RWPE2 (cell line): ENCODE data around the gene LIPC.

Experiments
- ATAC-seq: fragments of 200-7000 bp; cut with Tn5 transposase; 3 replicates; pipeline ENCODE4 v1.9.1; 2021; ENCODE audit warnings: low read depth
- DNase-seq: peaks from one replicate; pipeline ENCODE4 v3.0.0-alpha.2; 2020; ENCODE audit warnings: low spot score
- H3K27ac ChIP-seq: fragments of 450-650 bp; 2 replicates; pipeline ENCODE4 v1.5.1; 2017; ENCODE audit warnings: mild to moderate bottlenecking; ENCODE audit not compliant: poor library complexity, severe bottlenecking
- H3K27me3 ChIP-seq: fragments of 250-450 bp; sonication (Bioruptor Pico); 2 replicates; pipeline ENCODE4 v1.5.1; 2021; ENCODE audit warnings: mild to moderate bottlenecking, moderate library complexity; ENCODE audit not compliant: insufficient read depth, poor library complexity, severe bottlenecking
- H3K36me3 ChIP-seq: fragments of 250-450 bp; sonication (Bioruptor Pico); 2 replicates; pipeline ENCODE4 v1.5.1; 2020; ENCODE audit warnings: low read depth, mild to moderate bottlenecking, moderate library complexity
- H3K4me1 ChIP-seq: fragments of 250-450 bp; sonication (Bioruptor Pico); 2 replicates; pipeline ENCODE4 v1.5.1; 2021; ENCODE audit warnings: mild to moderate bottlenecking, moderate library complexity; ENCODE audit not compliant: insufficient read depth, poor library complexity, severe bottlenecking
- H3K4me3 ChIP-seq: fragments of 250-450 bp; sonication (Bioruptor Pico); 2 replicates; pipeline ENCODE4 v1.5.1; 2021; ENCODE audit warnings: mild to moderate bottlenecking, moderate library complexity; ENCODE audit not compliant: severe bottlenecking
- H3K9me3 ChIP-seq: fragments of 250-450 bp; sonication (Bioruptor Pico); 2 replicates; pipeline ENCODE4 v1.5.1; 2021; ENCODE audit warnings: mild to moderate bottlenecking, moderate library complexity; ENCODE audit not compliant: severe bottlenecking
- TF ChIP-seq, protein P1 (sequence below): fragments of 450-650 bp; IDR thresholded peaks from one replicate; pipeline ENCODE4 v1.5.1; 2017; ENCODE audit warnings: mild to moderate bottlenecking, moderate library complexity; ENCODE audit not compliant: poor library complexity, severe bottlenecking

LIPC gene

DNA sequence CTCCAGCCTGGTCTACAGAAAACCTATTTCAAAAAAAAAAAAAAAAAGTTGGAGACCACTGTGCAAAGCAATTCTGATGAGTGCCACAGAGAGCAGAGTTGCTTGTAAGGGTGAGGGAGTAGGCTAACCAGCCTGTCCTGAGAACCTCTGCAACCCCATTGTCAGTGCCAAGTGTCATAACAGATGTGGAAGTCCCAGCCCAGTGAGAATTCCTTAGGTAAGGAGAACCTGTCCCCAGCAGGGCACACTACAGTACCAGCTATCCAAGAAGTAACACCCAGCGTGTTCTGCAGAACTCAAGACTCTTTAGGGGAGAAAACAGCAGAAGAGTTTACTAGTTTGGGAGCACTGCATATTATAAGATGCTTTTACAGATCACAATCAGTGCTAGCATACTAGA, 156.3 kb downstream of the LIPC start:
- H3K36me3 ChIP-seq = no peaks in the 10 kb centered on the region
- no peak overlapping the region for H3K4me3 ChIP-seq
- ATAC-seq (0 out of 3 replicates have a peak, but pooled peaks have one; percentile 13), DNase-seq (no peak)
- no peak overlapping the region for H3K27ac ChIP-seq
- H3K9me3 ChIP-seq = peaks cover 7% of the 10 kb centered on the region
- TF ChIP-seq, protein P1, sequence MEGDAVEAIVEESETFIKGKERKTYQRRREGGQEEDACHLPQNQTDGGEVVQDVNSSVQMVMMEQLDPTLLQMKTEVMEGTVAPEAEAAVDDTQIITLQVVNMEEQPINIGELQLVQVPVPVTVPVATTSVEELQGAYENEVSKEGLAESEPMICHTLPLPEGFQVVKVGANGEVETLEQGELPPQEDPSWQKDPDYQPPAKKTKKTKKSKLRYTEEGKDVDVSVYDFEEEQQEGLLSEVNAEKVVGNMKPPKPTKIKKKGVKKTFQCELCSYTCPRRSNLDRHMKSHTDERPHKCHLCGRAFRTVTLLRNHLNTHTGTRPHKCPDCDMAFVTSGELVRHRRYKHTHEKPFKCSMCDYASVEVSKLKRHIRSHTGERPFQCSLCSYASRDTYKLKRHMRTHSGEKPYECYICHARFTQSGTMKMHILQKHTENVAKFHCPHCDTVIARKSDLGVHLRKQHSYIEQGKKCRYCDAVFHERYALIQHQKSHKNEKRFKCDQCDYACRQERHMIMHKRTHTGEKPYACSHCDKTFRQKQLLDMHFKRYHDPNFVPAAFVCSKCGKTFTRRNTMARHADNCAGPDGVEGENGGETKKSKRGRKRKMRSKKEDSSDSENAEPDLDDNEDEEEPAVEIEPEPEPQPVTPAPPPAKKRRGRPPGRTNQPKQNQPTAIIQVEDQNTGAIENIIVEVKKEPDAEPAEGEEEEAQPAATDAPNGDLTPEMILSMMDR = no peak
- no peaks in the 10 kb centered on the region for H3K27me3 ChIP-seq
- H3K4me1 ChIP-seq = no peaks in the 10 kb centered on the region

DNA sequence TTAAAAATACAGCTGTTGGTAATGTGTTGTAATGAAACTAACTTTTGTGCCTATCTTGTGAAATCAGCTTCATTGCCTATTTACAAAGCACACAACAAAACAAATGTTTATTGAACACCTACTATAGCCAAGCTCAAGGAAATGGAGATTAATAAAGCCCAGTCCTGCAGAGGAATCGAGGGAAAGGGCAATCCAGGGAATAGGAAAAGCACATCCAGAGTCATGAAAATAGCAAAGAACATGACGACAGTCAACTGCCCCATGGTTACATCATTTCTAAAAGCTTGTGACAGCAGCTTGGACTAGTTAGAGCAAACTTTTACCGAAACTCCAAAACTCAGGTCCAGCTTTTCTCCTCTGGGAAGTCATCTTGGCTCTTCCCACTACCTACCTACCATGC, 157.3 kb downstream of the LIPC start:
- no peak overlapping the region for H3K27ac ChIP-seq
- no peaks in the 10 kb centered on the region for H3K27me3 ChIP-seq
- H3K9me3 ChIP-seq = no peaks in the 10 kb centered on the region
- H3K36me3 ChIP-seq = peaks cover 4% of the 10 kb centered on the region; the same call in 1 of the 2 replicates
- H3K4me3 ChIP-seq = no peak overlapping the region
- no peak for ATAC-seq
- DNase-seq = no peak
- TF ChIP-seq, protein P1 = no peak
- no peaks in the 10 kb centered on the region for H3K4me1 ChIP-seq

DNA sequence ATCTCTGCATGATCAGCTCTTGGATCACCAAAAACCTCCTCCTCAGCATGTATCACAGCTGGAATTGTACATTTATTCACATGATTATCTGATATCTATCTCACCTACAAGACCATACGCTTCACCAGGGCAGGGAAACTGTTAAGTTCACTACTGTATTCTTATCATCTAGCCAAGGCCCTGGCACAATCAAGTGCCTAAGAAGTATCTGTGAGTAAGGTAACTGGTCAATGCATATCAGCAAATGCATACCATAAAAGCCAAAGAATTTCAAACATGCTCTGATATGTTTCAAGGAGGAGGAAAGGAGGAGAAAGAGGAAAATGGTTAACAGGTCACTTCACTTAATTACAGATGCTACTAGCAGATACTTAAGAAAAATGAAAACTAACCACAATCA, 158.4 kb downstream of the LIPC start:
- H3K27ac ChIP-seq = no peak overlapping the region
- no peaks in the 10 kb centered on the region for H3K4me1 ChIP-seq
- DNase-seq (no peak), ATAC-seq (no peak)
- H3K4me3 ChIP-seq = no peak overlapping the region
- H3K36me3 ChIP-seq = peaks cover 13% of the 10 kb centered on the region; the same call in 1 of the 2 replicates
- TF ChIP-seq, protein P1 = no peak
- H3K27me3 ChIP-seq = no peaks in the 10 kb centered on the region
- no peaks in the 10 kb centered on the region for H3K9me3 ChIP-seq

- no peak overlapping the region for H3K27ac ChIP-seq
- ATAC-seq (no peak), DNase-seq (no peak)
- no peaks in the 10 kb centered on the region for H3K4me1 ChIP-seq
- H3K27me3 ChIP-seq = no peaks in the 10 kb centered on the region
- TF ChIP-seq, protein P1 = no peak
- H3K9me3 ChIP-seq = no peaks in the 10 kb centered on the region
- peaks cover 18% of the 10 kb centered on the region for H3K36me3 ChIP-seq
- H3K4me3 ChIP-seq = no peak overlapping the region
Observed at GRCh38 chr15:58590926-58591325, 159.1 kb downstream of the LIPC start.

GRCh38 chr15:58593870-58594269, 162.1 kb downstream of the LIPC start:
- ATAC-seq = no peak
- no peaks in the 10 kb centered on the region for H3K4me1 ChIP-seq
- no peaks in the 10 kb centered on the region for H3K9me3 ChIP-seq
- H3K27me3 ChIP-seq = no peaks in the 10 kb centered on the region
- peaks cover 40% of the 10 kb centered on the region for H3K36me3 ChIP-seq
- H3K4me3 ChIP-seq = no peak overlapping the region
- H3K27ac ChIP-seq = no peak overlapping the region
- TF ChIP-seq, protein P1 = no peak
- no peak for DNase-seq
